B cell (primary cell): Measurements from ENCODE around the gene EML1. TPM values are rescaled to one million over a fixed set of nuclear protein-coding genes. Genes with fewer than 3 reads are reported as not detected.

Experiments
- ATAC-seq: fragments of 200-7000 bp; cut with Tn5 transposase; one replicate; pipeline ENCODE4 v1.10.0; 2021; ENCODE audit warnings: low read depth, mild to moderate bottlenecking, moderate number of reproducible peaks, moderate library complexity
- CTCF ChIA-PET: fragments of 350-600 bp; sonication (Branson Sonifier 250); formaldehyde crosslinking; loops from one replicate; lab custom pipeline; 2021; ENCODE audit warnings: antibody characterized with exemption, inconsistent platforms; lab: Charles Lee
- POLR2A ChIA-PET: fragments of 350-600 bp; sonication (Branson Sonifier 250); formaldehyde crosslinking; loops from one replicate; lab custom pipeline; 2021; ENCODE audit warnings: antibody characterized with exemption; lab: Charles Lee
- DNase-seq: peaks from one replicate; pipeline ENCODE4 v3.0.0; 2013
- H2AFZ ChIP-seq: 2 replicates; pipeline ENCODE4 v1.6.1; 2012; ENCODE audit warnings: mild to moderate bottlenecking, low read depth, low read length; ENCODE audit not compliant: insufficient read depth, poor library complexity, severe bottlenecking
- H3K27ac ChIP-seq, 2 donors: 1 replicate in 1 of 2; 2 replicates in 1 of 2; pipeline ENCODE4 v1.5.1; 2012 to 2013; ENCODE audit warnings: low read length in 2 of 2, mild to moderate bottlenecking in 2 of 2, moderate library complexity in 1 of 2
- H3K27me3 ChIP-seq, 4 experiments: fragments of 200-600 bp in 1 of 4; sonication (generic) in 1 of 4; replicated peaks in 1 of 4; 1 replicate in 2 of 4; 2 replicates in 2 of 4; pipeline versions ENCODE4 v1.6.1 to v1.7.0; 2013 to 2016; ENCODE audit warnings: low read length in 3 of 4, mild to moderate bottlenecking in 2 of 4, mixed read lengths in 1 of 4, moderate library complexity in 1 of 4; ENCODE audit not compliant: insufficient read depth in 4 of 4, control insufficient read depth in 3 of 4; ENCODE audit errors: control extremely low read depth in 1 of 4
- H3K36me3 ChIP-seq, 2 experiments: replicated peaks in 1 of 2; 1 replicate in 1 of 2; 2 replicates in 1 of 2; pipeline versions ENCODE4 v1.6.1 to v1.7.1; 2013; ENCODE audit warnings: low read length in 1 of 2; ENCODE audit not compliant: insufficient read depth in 2 of 2, control insufficient read depth in 1 of 2; ENCODE audit errors: control extremely low read depth in 1 of 2, extremely low read depth in 1 of 2
- H3K4me1 ChIP-seq, 2 donors: fragments of 200-600 bp in 1 of 2; sonication (generic) in 1 of 2; 1 replicate in 1 of 2; 2 replicates in 1 of 2; pipeline versions ENCODE4 v1.5.1 to v1.6.1; 2013 to 2017; ENCODE audit warnings: low read length in 2 of 2; ENCODE audit not compliant: control insufficient read depth in 2 of 2, insufficient read depth in 2 of 2
- H3K4me2 ChIP-seq: replicated peaks from 2 replicates; pipeline ENCODE3; 2012; ENCODE audit warnings: mild to moderate bottlenecking, low read depth, low read length; ENCODE audit not compliant: poor library complexity, severe bottlenecking
- H3K4me3 ChIP-seq, 5 experiments: fragments of 200-600 bp in 1 of 5; sonication (generic) in 1 of 5; 1 replicate in 3 of 5; 2 replicates in 2 of 5; pipeline versions ENCODE4 v1.5.1 to v1.7.0; 2011 to 2016; ENCODE audit warnings: low read length in 4 of 5, mild to moderate bottlenecking in 4 of 5, low read depth in 2 of 5, control low read depth in 1 of 5, moderate library complexity in 1 of 5; ENCODE audit not compliant: insufficient read depth in 1 of 5; ENCODE audit errors: control extremely low read depth in 1 of 5, extremely low read depth in 1 of 5
- H3K79me2 ChIP-seq: fragments of 200-600 bp; sonication (generic); one replicate; pipeline ENCODE4 v1.6.0; 2016; ENCODE audit warnings: low read length; ENCODE audit not compliant: control insufficient read depth, insufficient read depth
- H3K9ac ChIP-seq: fragments of 200-600 bp; sonication (generic); 2 replicates; pipeline ENCODE4 v1.6.1; 2017; ENCODE audit warnings: mild to moderate bottlenecking, low read length, moderate library complexity
- H3K9me3 ChIP-seq, 3 donors: one replicate each; pipeline versions ENCODE4 v1.6.1 to v1.7.1; 2013; ENCODE audit warnings: low read length in 2 of 3; ENCODE audit not compliant: control insufficient read depth in 2 of 3, insufficient read depth in 1 of 3; ENCODE audit errors: control extremely low read depth in 1 of 3
- H4K20me1 ChIP-seq: 2 replicates; pipeline ENCODE4 v1.6.0; 2012; ENCODE audit warnings: mild to moderate bottlenecking, low read length; ENCODE audit not compliant: insufficient read depth, control insufficient read depth, poor library complexity, severe bottlenecking
- H3K27ac Mint-ChIP-seq: one replicate; pipeline ENCODE4 v1.8.0; 2021; ENCODE audit warnings: mixed read lengths
- H3K27me3 Mint-ChIP-seq: one replicate; pipeline ENCODE4 v1.8.0; 2021; ENCODE audit warnings: mixed read lengths
- H3K4me1 Mint-ChIP-seq: one replicate; pipeline ENCODE4 v1.8.0; 2021; ENCODE audit warnings: mixed read lengths
- H3K4me3 Mint-ChIP-seq: one replicate; pipeline ENCODE4 v1.8.0; 2021; ENCODE audit warnings: mixed read lengths
- H3K9me3 Mint-ChIP-seq: one replicate; pipeline ENCODE4 v1.8.0; 2022; ENCODE audit warnings: mixed read lengths; ENCODE audit not compliant: insufficient read depth
- EZH2 ChIP-seq: IDR thresholded peaks from 2 replicates; pipeline ENCODE4 v1.6.1; 2012; ENCODE audit warnings: borderline replicate concordance, low read depth, mild to moderate bottlenecking, moderate library complexity, low read length; ENCODE audit not compliant: insufficient read depth, poor library complexity, severe bottlenecking
- WGBS: methylation state at CpG from one replicate; pipeline ENCODE4 v1.1.5; 2013; ENCODE audit warnings: missing lambda C conversion rate; ENCODE audit not compliant: insufficient coverage; 5-methylcytosine and 5-hydroxymethylcytosine counted together
- intact Hi-C: fragments of 100-400 bp; cut with micrococcal nuclease; formaldehyde crosslinking; loops from one replicate; pipeline ENCODE4 v1.10.0; 2022
- polyA plus RNA-seq: library from polyadenylated mRNA; depleted of rRNA; stranded (reverse); fragments of >200 nt; gene quantifications from 2 replicates; pipeline ENCODE4 v1.2.3, GENCODE V29; 2012
- total RNA-seq, 2 donors: library from RNA; stranded (reverse); fragments of 120-200 nt in 1 of 2; gene quantifications; 1 replicate in 1 of 2; 2 replicates in 1 of 2; pipeline versions ENCODE4 v1.2.3 to v1.2.4, GENCODE V29; 2013 to 2022
- TF ChIP-seq, protein P1 (sequence below): fragments of 200-600 bp; IDR thresholded peaks from one replicate; pipeline ENCODE4 v1.8.0; 2022; ENCODE audit warnings: antibody characterized with exemption, mild to moderate bottlenecking

Gene EML1
- total and polyA plus RNA-seq, 2 donors (not counting 1 experiment from before 2014, with no cell fraction given), result not detected

DNA sequence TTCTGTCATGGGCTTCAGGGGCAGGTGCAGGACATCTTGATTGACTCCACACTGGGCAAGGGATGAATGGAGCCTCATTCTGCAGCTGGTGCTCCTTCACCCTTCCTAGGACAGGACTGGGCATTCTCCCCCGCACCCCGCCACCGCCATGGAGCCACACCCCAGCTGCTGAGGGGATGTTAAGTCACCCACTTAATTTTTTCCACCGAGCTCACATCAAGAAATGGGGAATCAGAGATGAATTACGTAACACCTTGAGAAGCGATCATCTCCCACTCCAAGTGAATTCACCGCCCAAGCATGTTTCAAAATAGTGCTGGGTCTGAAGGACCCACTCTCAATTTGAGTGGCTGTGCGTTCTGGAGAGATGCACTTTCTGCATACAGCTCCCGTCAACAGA lies 94.2 kb downstream of the EML1 start:
- H3K9me3 ChIP-seq, result no peaks in the 10 kb centered on the region
- peaks cover 0 to 3% (median 0%) of the 10 kb centered on the region in 4 experiments for H3K27me3 ChIP-seq
- no peak for ATAC-seq
- H3K4me1 Mint-ChIP-seq, result no peaks in the 10 kb centered on the region
- H3K27ac ChIP-seq, result no peak overlapping the region
- ChIA-PET CTCF (interaction anchor here (1.0 to 2.9 kb wide), 8 partner anchors 8 to 370 kb away, joined by 3 to 12 read pairs (median 4); partner anchors contain the start of gene CYP46A1), POLR2A (no interaction called here)
- no peak for DNase-seq
- no peak overlapping the region for H2AFZ ChIP-seq
- TF ChIP-seq, protein P1, sequence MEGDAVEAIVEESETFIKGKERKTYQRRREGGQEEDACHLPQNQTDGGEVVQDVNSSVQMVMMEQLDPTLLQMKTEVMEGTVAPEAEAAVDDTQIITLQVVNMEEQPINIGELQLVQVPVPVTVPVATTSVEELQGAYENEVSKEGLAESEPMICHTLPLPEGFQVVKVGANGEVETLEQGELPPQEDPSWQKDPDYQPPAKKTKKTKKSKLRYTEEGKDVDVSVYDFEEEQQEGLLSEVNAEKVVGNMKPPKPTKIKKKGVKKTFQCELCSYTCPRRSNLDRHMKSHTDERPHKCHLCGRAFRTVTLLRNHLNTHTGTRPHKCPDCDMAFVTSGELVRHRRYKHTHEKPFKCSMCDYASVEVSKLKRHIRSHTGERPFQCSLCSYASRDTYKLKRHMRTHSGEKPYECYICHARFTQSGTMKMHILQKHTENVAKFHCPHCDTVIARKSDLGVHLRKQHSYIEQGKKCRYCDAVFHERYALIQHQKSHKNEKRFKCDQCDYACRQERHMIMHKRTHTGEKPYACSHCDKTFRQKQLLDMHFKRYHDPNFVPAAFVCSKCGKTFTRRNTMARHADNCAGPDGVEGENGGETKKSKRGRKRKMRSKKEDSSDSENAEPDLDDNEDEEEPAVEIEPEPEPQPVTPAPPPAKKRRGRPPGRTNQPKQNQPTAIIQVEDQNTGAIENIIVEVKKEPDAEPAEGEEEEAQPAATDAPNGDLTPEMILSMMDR, result no peak
- TF ChIP-seq EZH2, result no peak
- no peaks in the 10 kb centered on the region for H4K20me1 ChIP-seq
- no peaks in the 10 kb centered on the region for H3K4me1 ChIP-seq
- H3K27ac Mint-ChIP-seq, result no peak overlapping the region
- H3K4me3 ChIP-seq, result no peak overlapping the region
- 72% methylated on average over 6 of the region's 9 CpGs for WGBS
- no peak overlapping the region for H3K4me3 Mint-ChIP-seq
- no peaks in the 10 kb centered on the region for H3K79me2 ChIP-seq
- no peak overlapping the region for H3K9ac ChIP-seq
- H3K9me3 Mint-ChIP-seq, result no peaks in the 10 kb centered on the region
- H3K27me3 Mint-ChIP-seq, result peaks cover 3% of the 10 kb centered on the region
- H3K36me3 ChIP-seq, result no peaks in the 10 kb centered on the region
- intact Hi-C loops, result no loop called here
- no peak overlapping the region for H3K4me2 ChIP-seq

DNA sequence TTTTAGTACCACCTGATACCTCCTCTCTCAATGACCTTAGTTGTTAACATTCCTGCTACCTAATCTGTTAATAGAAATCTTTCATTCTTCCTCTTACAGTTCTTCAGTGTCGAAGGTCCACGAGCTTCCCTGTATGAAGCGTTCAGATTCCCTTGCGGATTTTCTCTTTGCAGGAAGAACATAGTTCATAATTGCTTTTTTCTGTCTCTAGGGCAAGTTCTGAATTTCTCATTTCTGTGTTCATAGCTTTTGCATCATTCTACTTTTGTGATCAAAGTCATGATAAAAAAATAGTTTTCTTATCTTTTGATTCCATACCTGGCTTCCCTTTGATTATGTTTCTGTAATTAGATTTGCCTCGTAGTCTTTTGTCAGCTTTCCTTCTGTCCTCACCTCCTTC lies 94.9 kb downstream of the EML1 start:
- Mint-ChIP-seq H3K4me3 (no peak overlapping the region), H3K27ac (no peak overlapping the region), H3K4me1 (no peaks in the 10 kb centered on the region), H3K9me3 (no peaks in the 10 kb centered on the region), H3K27me3 (peaks cover 8% of the 10 kb centered on the region)
- DNase-seq, result no peak
- no peak overlapping the region for H3K4me2 ChIP-seq
- POLR2A ChIA-PET, result no interaction called here
- no CpG with 5 or more reads among the region's 5 CpGs for WGBS
- H2AFZ ChIP-seq, result no peak overlapping the region
- no peak for TF ChIP-seq EZH2
- TF ChIP-seq, protein P1, result no peak
- CTCF ChIA-PET, result interaction anchor here (0.6 to 2.4 kb wide), 8 partner anchors 9 to 370 kb away, joined by 3 to 11 read pairs (median 4); no protein-coding TSS in a partner anchor
- intact Hi-C loops, result no loop called here
- no peak overlapping the region for H3K9ac ChIP-seq
- ATAC-seq, result no peak
- H4K20me1 ChIP-seq, result no peaks in the 10 kb centered on the region
- no peaks in the 10 kb centered on the region for H3K9me3 ChIP-seq
- peaks cover 0 to 3% (median 0%) of the 10 kb centered on the region in 4 experiments for H3K27me3 ChIP-seq
- H3K4me1 ChIP-seq, result no peaks in the 10 kb centered on the region
- no peak overlapping the region for H3K27ac ChIP-seq
- H3K36me3 ChIP-seq, result no peaks in the 10 kb centered on the region
- no peak overlapping the region for H3K4me3 ChIP-seq
- no peaks in the 10 kb centered on the region for H3K79me2 ChIP-seq
